T-helper 1 cell treated with Interleukin-12 subunit alpha and Interleukin-12 subunit beta and Interleukin-4 antibody, amounts not matched to agents 30 ng/mL and 1 ng/mL, for 36 hours (primary cell): ENCODE data around the gene CSF1. TPM values are rescaled to one million over a fixed set of nuclear protein-coding genes. Genes with fewer than 3 reads are reported as not detected.
"Not testable (repeated sequence)": the region's sequence is repeated elsewhere in the genome, so short reads cannot be mapped to it uniquely, and the experiment has no call there.

ENCODE experiments used
- intact Hi-C: fragments of 100-400 bp; cut with micrococcal nuclease; formaldehyde crosslinking; loops from one replicate; pipeline ENCODE4 v1.15.1; 2024
- total RNA-seq: library from RNA; stranded (reverse); gene quantifications from 2 replicates; pipeline ENCODE4 v1.2.3, GENCODE V29; 2022

CSF1 gene
- 215 and 216 TPM in 2 replicates for total RNA-seq

GRCh38 chr1:109910123-109910962 lies at the start of gene CSF1:
Gene CSF1 (plus strand): TSS chr1:109910849. CDS start chr1:109911024, 175 bp downstream.
- intact Hi-C loops, result loop anchor here (1.0 to 10.0 kb wide), 5 partner anchors 38 to 266 kb away; partner anchors contain the start of gene AHCYL1

- intact Hi-C loops, result loop anchor here (5.0 kb wide), 1 partner anchor 59 kb away; no protein-coding TSS in a partner anchor
Observed at GRCh38 chr1:109861616-109862015, 49.0 kb upstream of the CSF1 start.

DNA sequence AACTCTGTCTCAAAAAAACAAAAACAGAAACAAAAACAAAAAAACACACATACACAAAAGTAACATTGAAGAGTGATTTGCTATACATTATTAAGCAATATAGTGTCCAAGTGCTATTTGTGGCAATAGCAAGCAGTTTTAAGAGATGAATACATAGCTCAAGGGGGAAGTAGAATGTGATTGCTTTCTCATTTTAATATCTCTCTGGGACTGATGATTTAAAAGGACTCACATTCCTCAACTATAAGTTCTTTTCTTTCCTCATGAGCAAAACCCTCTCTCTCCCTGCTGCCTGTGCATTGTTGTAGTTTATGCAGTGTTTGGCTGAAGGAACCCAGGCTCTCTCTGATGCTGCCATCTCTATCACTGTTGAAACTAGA lies 47.0 kb upstream of the CSF1 start:
- intact Hi-C loops, result loop anchor here (5.0 kb wide), 1 partner anchor 61 kb away; no protein-coding TSS in a partner anchor

- intact Hi-C loops, result loop anchor here (5.0 kb wide), 1 partner anchor 62 kb away; no protein-coding TSS in a partner anchor
Observed at GRCh38 chr1:109864047-109864822, 46.4 kb upstream of the CSF1 start.

GRCh38 chr1:109864930-109865612 lies 45.6 kb upstream of the CSF1 start:
- intact Hi-C loops, result loop anchor here (5.0 kb wide), 1 partner anchor 63 kb away; no protein-coding TSS in a partner anchor

DNA sequence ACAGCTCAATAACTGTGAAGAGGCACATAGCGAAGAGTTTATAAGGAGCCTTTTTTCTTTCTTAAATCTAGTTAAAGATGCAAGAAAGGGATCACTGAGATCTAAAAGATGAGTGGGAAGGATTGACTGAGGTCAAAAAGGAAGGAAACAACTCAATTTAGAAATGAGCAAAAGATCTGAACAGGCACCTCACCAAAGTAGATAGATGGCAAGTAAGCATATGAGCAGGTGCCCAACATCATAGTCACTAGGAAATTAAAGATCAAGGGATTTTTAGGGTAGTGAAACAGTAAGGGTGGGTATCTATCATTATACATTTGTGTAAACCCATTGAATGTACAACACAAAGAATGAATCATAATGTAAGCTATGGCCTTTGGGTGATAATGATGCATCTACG lies 44.6 kb upstream of the CSF1 start:
- intact Hi-C loops, result no loop called here

DNA sequence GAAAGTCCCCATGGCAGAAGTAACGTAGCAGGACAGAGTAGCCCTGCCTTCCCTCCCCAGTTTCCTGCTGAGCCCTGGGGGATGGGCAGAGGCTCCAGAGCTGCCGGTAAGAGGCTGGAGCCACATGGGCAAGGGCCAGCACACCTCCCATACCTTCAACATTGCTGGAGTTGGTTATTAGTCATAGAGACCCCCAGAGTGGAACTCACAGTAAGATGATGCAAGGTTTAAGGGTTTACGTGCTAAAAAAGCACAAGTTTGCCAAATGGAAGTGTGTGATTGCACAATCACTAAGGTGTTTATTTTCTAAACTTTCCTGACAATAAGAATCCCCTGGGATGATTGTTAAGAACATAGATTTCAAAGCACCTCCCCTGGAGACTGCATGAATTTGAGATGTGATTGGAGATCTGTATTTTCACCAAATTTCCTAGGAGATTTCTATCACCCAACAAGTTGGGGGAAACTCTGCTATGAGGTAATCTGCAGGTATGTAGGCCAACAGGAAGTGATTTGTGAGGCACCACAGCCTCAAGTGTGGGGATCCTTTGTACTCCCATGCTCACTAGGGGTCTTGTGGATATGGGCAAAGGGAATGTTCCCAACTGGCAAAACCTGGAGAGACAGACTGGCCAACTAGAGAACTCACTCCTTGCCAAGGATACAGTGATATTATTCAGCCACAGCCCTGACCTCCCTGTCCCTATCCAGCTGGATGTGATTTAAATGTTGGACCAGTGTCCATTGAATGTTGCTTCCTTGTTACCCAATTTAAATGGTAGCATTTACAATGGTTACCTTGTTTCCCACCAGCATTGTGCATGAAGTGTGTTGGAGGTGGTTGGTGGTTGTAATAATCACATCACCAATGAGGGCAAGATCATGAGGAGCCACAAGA lies 37.1 kb upstream of the CSF1 start:
- intact Hi-C loops, result loop anchor here (5.0 kb wide), 2 partner anchors 39 to 1194 kb away; partner anchors contain the start of gene CSF1

GRCh38 chr1:109874445-109874844 lies 36.2 kb upstream of the CSF1 start:
- intact Hi-C loops, result loop anchor here (5.0 kb wide), 2 partner anchors 38 to 1193 kb away; partner anchors contain the start of gene CSF1

GRCh38 chr1:109875874-109876273 lies 34.8 kb upstream of the CSF1 start:
- intact Hi-C loops, result no loop called here

- intact Hi-C loops, result no loop called here
Observed at GRCh38 chr1:109876617-109877316, 33.9 kb upstream of the CSF1 start.

GRCh38 chr1:109877317-109877771 lies 33.3 kb upstream of the CSF1 start:
- intact Hi-C loops, result no loop called here

GRCh38 chr1:109877776-109878175 lies 32.9 kb upstream of the CSF1 start:
- intact Hi-C loops, result no loop called here

DNA sequence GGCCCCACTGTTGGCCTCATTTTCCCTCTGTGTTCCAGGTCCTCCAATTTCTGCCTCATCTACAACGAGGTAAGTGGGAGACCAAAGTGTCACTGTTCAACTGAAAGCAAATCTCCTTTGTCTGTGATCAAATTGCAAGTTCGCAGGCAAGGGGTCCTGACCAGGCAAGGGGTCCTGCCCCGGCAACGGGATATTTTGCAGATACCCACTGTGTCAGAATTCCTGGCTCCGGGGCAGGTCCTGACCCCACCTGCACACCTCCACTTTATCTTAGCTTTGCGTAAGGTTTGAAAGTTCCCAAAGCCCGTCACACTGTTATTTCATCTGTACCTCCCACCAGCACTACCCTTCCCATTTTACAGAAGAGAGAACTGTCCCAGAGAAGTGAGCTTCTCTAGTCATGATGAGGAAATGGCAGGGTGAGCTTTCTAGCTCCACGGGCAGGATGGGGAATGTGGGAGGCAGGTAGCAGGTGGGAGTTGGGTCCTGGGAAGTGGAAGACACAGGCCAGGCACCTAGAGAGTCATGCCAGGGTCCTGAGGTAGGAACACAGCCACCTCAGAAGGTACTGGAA lies 32.0 kb upstream of the CSF1 start:
- intact Hi-C loops, result no loop called here

- intact Hi-C loops, result not testable (repeated sequence)
Observed at GRCh38 chr1:109879371-109879770, 31.3 kb upstream of the CSF1 start.

- intact Hi-C loops, result no loop called here
Observed at GRCh38 chr1:109879881-109880525, 30.6 kb upstream of the CSF1 start.

DNA sequence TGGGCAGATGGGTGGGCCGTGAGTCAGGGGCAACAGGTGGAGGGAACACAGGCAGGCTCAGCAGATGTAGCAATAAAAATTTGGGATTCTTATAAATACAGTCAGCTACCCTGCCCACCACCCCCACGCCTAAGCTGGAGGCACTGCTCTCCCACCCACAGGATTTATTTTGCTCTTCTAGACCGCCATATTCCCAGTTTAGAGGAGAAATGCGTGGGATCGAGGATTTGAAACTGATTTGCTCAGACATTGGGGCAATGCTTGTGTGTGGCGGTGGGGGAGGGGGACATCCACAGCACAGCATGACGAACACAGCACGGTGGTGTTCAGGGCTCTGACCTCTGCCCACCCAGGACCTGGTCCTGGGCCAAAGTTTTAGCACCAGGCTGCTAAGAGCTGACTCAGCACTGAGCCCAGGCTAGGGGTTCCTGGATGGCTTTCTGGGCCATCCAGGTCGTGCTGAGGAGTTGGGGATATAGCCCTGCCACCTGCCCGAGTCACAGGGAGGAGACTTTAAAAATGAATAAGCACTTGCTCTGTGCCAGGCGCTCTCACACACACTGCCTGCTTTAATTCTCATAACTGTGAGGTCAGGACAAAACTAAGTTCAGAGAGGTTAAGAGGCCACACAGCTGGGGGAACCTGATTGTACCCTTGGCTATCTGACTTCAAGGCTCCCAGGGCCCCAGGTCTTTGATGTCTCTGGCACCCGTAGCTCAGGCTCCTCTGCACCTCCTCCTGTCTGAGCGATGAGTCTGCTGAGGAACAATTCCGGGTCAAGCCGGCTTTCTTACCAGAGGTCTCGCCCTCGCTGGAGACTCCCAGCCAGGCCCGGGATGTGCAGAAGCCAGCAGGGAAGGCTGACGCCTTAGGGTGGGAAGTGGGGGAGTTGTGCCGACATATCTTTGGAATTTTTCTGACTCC lies 29.4 kb upstream of the CSF1 start:
- intact Hi-C loops, result no loop called here

- intact Hi-C loops, result no loop called here
Observed at GRCh38 chr1:109881906-109882287, 28.8 kb upstream of the CSF1 start.
